ENCODE data around the gene PABPN1.

- no peak for TF ChIP-seq POLR2AphosphoS5 (IDR thresholded peaks at IDR 0.05)
- TF ChIP-seq CTCF (IDR thresholded peaks at IDR 0.05 in 8 of 11, conservative IDR thresholded peaks at IDR 0.05 in 3 of 11): no peak
- no peak for TF ChIP-seq POLR2A (IDR thresholded peaks at IDR 0.05)
These were observed 33.7 kb downstream of the PABPN1 start for GRCh38 chr14:23354990-23355389.
